NCI-H748 (cell line): ENCODE results near the gene MYO18B.
"Not testable (repeated sequence)": the region's sequence is repeated elsewhere in the genome, so short reads cannot be mapped to it uniquely, and the experiment has no call there.

ENCODE experiments used
- DNase-seq: peaks from one replicate; lab custom pipeline; 2025; ENCODE audit not compliant: unreplicated experiment; lab: John Stamatoyannopoulos, UW

MYO18B gene

GRCh38 chr22:25741692-25742626, at the start of gene MYO18B:
Gene MYO18B, plus strand, starts transcription at chr22:25742188. Its CDS starts 18,905 bp downstream, at chr22:25761093.
- DNase-seq: no peak

- DNase-seq: no peak
Measured at GRCh38 chr22:25692397-25693267, 49.4 kb upstream of the MYO18B start.

GRCh38 chr22:25693268-25693565, 48.8 kb upstream of the MYO18B start:
- DNase-seq: no peak

GRCh38 chr22:25694196-25694907, 47.6 kb upstream of the MYO18B start:
- no peak for DNase-seq

GRCh38 chr22:25695146-25695545, 46.8 kb upstream of the MYO18B start:
- no peak for DNase-seq

GRCh38 chr22:25696763-25697162, 45.2 kb upstream of the MYO18B start:
- no peak for DNase-seq

- DNase-seq: no peak
Measured at GRCh38 chr22:25697181-25697664, 44.8 kb upstream of the MYO18B start.

- no peak for DNase-seq
Measured at GRCh38 chr22:25697978-25698377, 44.0 kb upstream of the MYO18B start.

GRCh38 chr22:25698461-25698860, 43.5 kb upstream of the MYO18B start:
- DNase-seq: no peak

- DNase-seq: no peak
Measured at GRCh38 chr22:25698978-25699377, 43.0 kb upstream of the MYO18B start.

GRCh38 chr22:25701056-25701780, 40.8 kb upstream of the MYO18B start:
- DNase-seq: no peak

GRCh38 chr22:25702040-25702439, 39.9 kb upstream of the MYO18B start:
- peak; percentile 26 for DNase-seq

GRCh38 chr22:25702571-25703167, 39.3 kb upstream of the MYO18B start:
- DNase-seq: no peak

- no peak for DNase-seq
Measured at GRCh38 chr22:25704701-25705100, 37.3 kb upstream of the MYO18B start.

- DNase-seq: no peak
Measured at GRCh38 chr22:25706197-25706596, 35.8 kb upstream of the MYO18B start.

GRCh38 chr22:25708430-25708829, 33.6 kb upstream of the MYO18B start:
- not testable (repeated sequence) for DNase-seq

- no peak for DNase-seq
Measured at GRCh38 chr22:25709758-25710157, 32.2 kb upstream of the MYO18B start.

- DNase-seq: no peak
Measured at GRCh38 chr22:25710501-25710900, 31.5 kb upstream of the MYO18B start.

GRCh38 chr22:25711491-25711890, 30.5 kb upstream of the MYO18B start:
- no peak for DNase-seq
